PFSK-1 (cell line): ENCODE measurements around the gene ABCC3.

Experiments
- FOXP2 ChIP-seq: optimal IDR thresholded peaks from 2 replicates; pipeline ENCODE3; 2011; ENCODE audit warnings: borderline replicate concordance, control low read depth, inconsistent platforms; ENCODE audit not compliant: insufficient read depth; ENCODE audit errors: extremely low read length, extremely low read depth
- POLR2AphosphoS5 ChIP-seq: IDR thresholded peaks from 2 replicates; pipeline ENCODE4 v1.6.1; 2012; ENCODE audit warnings: low read depth, mild to moderate bottlenecking, control low read depth, low read length, moderate library complexity
- REST ChIP-seq, 2 experiments: IDR thresholded peaks; 2 replicates each; pipeline versions ENCODE4 v1.6.1 to v1.8.0; 2011 to 2012; ENCODE audit warnings: low read depth in 2 of 2, low read length in 2 of 2, control low read depth in 1 of 2, inconsistent platforms in 1 of 2, mild to moderate bottlenecking in 1 of 2, moderate library complexity in 1 of 2; ENCODE audit not compliant: insufficient read depth in 1 of 2
- SIN3A ChIP-seq: IDR thresholded peaks from 2 replicates; pipeline ENCODE4 v1.6.1; 2012; ENCODE audit warnings: mild to moderate bottlenecking, low read length, moderate library complexity, borderline replicate concordance; ENCODE audit not compliant: insufficient read depth
- TAF1 ChIP-seq: IDR thresholded peaks from 2 replicates; pipeline ENCODE4 v1.6.1; 2012; ENCODE audit warnings: low read length, control low read depth, borderline replicate concordance; ENCODE audit not compliant: insufficient read depth

The ABCC3 gene

DNA sequence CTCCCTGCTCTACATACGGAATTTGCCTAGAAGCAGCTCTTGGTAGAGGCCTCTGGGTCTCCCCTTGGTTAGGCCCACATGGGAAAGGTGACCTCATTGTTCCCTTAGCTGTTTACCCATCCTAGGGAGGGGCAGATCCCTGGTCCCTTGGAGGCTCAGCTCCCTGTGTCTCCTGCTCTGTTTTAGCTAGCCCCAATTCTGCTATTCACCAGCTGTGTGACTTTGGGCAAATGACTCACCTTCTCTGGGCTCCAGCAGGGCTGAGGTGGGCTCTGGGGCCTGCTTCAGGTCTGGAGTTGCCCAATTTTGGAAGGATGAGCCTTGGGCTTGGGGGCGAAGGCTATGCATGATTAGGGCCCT lies 3.9 kb downstream of the ABCC3 start:
- TF ChIP-seq SIN3A (no peak), REST (IDR thresholded peaks at IDR 0.05; ENCODE audit: insufficient read depth in 1 of 2, low read depth in 2 of 2, low read length in 2 of 2) (no peak), FOXP2 (no peak), POLR2AphosphoS5 (no peak), TAF1 (no peak)

- no peak for TF ChIP-seq REST (IDR thresholded peaks at IDR 0.05; ENCODE audit: insufficient read depth in 1 of 2, low read depth in 2 of 2, low read length in 2 of 2)
- TF ChIP-seq POLR2AphosphoS5, result no peak
- TF ChIP-seq SIN3A, result no peak
Measured at GRCh38 chr17:50638966-50639713, 4.5 kb downstream of the ABCC3 start.

DNA sequence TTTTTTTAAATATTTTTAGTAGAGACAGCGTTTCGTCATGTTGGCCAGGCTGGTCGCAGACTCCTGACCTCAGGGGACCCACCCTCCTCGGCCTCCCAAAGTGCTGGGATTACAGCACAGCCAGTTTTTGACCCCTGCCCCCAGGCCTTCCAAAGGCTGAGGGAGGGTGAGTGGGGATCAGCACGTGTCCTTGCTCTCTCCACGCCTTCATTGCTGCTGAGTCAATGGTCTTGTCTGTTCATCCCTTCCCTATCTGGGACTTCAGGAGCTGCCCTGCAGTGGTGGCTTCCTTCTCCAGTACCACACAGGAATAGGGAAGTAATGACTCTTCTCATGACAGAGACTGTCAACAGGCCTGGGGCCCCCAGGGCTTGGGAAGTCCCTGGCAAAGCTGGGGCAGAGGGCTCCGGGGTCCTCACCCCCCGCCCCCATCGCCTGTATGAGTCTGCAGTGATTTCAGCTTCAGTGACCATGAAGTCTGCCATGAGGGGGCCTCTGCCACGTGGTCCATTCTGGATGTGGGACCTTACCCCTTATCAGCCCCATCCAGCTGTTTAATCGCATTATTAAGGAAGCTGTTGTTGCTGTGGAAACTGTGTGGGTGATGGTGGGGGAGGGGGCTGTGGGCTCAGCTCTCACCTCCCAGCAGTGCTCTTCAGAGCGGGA lies 6.1 kb downstream of the ABCC3 start:
- no peak for TF ChIP-seq SIN3A
- TF ChIP-seq TAF1, result no peak
- TF ChIP-seq FOXP2, result no peak
- TF ChIP-seq REST (IDR thresholded peaks at IDR 0.05; ENCODE audit: insufficient read depth in 1 of 2, low read depth in 2 of 2, low read length in 2 of 2), result no peak
- TF ChIP-seq POLR2AphosphoS5, result no peak

DNA sequence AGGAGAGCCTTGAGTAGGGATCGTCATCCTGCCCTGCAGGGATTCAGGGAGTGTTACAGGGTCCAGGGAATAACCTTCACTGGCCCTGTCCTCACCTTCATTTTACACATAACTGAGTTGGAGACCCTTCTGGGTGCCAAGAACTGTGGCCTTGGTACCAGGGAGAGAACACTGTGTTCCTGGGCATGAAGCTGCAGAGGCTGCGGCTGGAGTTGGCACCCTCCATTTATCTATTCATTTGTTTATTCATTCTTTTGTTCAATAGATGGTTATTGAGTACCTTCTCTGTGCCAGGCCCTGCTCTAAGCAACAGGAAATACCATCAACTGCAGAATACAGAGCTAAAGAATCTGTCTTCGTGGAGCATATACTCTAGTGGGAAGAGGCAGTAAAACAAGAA lies 6.7 kb downstream of the ABCC3 start:
- TF ChIP-seq FOXP2 (no peak), REST (IDR thresholded peaks at IDR 0.05; ENCODE audit: insufficient read depth in 1 of 2, low read depth in 2 of 2, low read length in 2 of 2) (no peak), TAF1 (no peak), SIN3A (no peak), POLR2AphosphoS5 (no peak)
